Neural crest cell (in vitro differentiated cells): ENCODE data around the gene HS3ST5. TPM values are rescaled to one million over a fixed set of nuclear protein-coding genes. Genes with fewer than 3 reads are reported as not detected.
"Not testable (repeated sequence)": the region's sequence is repeated elsewhere in the genome, so short reads cannot be mapped to it uniquely, and the experiment has no call there.

Source experiments
- DNase-seq: peaks from one replicate; pipeline ENCODE4 v3.0.0; 2021; ENCODE audit warnings: low read depth, mixed read lengths, low spot score
- H3K27ac Mint-ChIP-seq: one replicate; pipeline ENCODE4 v1.8.0; 2021; ENCODE audit warnings: mild to moderate bottlenecking, mixed read lengths; ENCODE audit not compliant: unreplicated experiment
- H3K27me3 Mint-ChIP-seq: 2 replicates; pipeline ENCODE4 v1.8.0; 2021; ENCODE audit warnings: low read depth, mild to moderate bottlenecking, mixed read lengths
- H3K36me3 Mint-ChIP-seq: 2 replicates; pipeline ENCODE4 v1.8.0; 2021; ENCODE audit warnings: low read depth, mild to moderate bottlenecking, mixed read lengths
- H3K4me1 Mint-ChIP-seq: 2 replicates; pipeline ENCODE4 v1.8.0; 2021; ENCODE audit warnings: mixed read lengths
- H3K4me3 Mint-ChIP-seq: one replicate; pipeline ENCODE4 v1.8.0; 2021; ENCODE audit warnings: mild to moderate bottlenecking, mixed read lengths
- H3K9me3 Mint-ChIP-seq: 2 replicates; pipeline ENCODE4 v1.8.0; 2021; ENCODE audit warnings: mixed read lengths
- CTCF ChIP-seq: fragments of 200-600 bp; sonication (generic); conservative IDR thresholded peaks from 2 replicates; pipeline ENCODE4 v1.5.0; 2021; ENCODE audit warnings: antibody characterized with exemption, mild to moderate bottlenecking
- total RNA-seq: library from RNA; stranded (reverse); gene quantifications from 2 replicates; pipeline ENCODE4 v1.2.1, GENCODE V29; 2021

The HS3ST5 gene
- total RNA-seq, 1 donor from 2014 or later, result 0.26 TPM

- Mint-ChIP-seq H3K4me3 (no peak overlapping the region), H3K36me3 (no peaks in the 10 kb centered on the region), H3K4me1 (no peaks in the 10 kb centered on the region), H3K27ac (no peak overlapping the region), H3K27me3 (peaks cover 16% of the 10 kb centered on the region), H3K9me3 (no peaks in the 10 kb centered on the region)
- no peak for DNase-seq
- no peak for TF ChIP-seq CTCF
These were observed 8.6 kb downstream of the HS3ST5 start for GRCh38 chr6:114334237-114334636.

- Mint-ChIP-seq H3K27ac (no peak overlapping the region), H3K36me3 (no peaks in the 10 kb centered on the region), H3K27me3 (no peaks in the 10 kb centered on the region), H3K4me1 (no peaks in the 10 kb centered on the region), H3K4me3 (no peak overlapping the region), H3K9me3 (no peaks in the 10 kb centered on the region)
- no peak for DNase-seq
- peak; percentile 31 for TF ChIP-seq CTCF
These were observed 15.7 kb downstream of the HS3ST5 start for GRCh38 chr6:114327074-114327473.

GRCh38 chr6:114323784-114324183, 19.0 kb downstream of the HS3ST5 start:
- Mint-ChIP-seq H3K27ac (no peak overlapping the region), H3K36me3 (no peaks in the 10 kb centered on the region), H3K4me3 (no peak overlapping the region), H3K4me1 (no peaks in the 10 kb centered on the region), H3K9me3 (no peaks in the 10 kb centered on the region), H3K27me3 (no peaks in the 10 kb centered on the region)
- no peak for TF ChIP-seq CTCF
- no peak for DNase-seq

GRCh38 chr6:114319749-114320148, 23.1 kb downstream of the HS3ST5 start:
- H3K9me3 Mint-ChIP-seq, result no peaks in the 10 kb centered on the region
- no peaks in the 10 kb centered on the region for H3K36me3 Mint-ChIP-seq
- H3K27me3 Mint-ChIP-seq, result no peaks in the 10 kb centered on the region
- DNase-seq, result no peak
- no peak overlapping the region for H3K27ac Mint-ChIP-seq
- no peak overlapping the region for H3K4me3 Mint-ChIP-seq
- peaks cover 4% of the 10 kb centered on the region for H3K4me1 Mint-ChIP-seq
- TF ChIP-seq CTCF, result no peak

- no peak for DNase-seq
These were observed 26.8 kb downstream of the HS3ST5 start for GRCh38 chr6:114315831-114316595.

GRCh38 chr6:114313816-114314215, 29.0 kb downstream of the HS3ST5 start:
- H3K4me1 Mint-ChIP-seq, H3K4me3 Mint-ChIP-seq, H3K27ac Mint-ChIP-seq, DNase-seq, H3K36me3 Mint-ChIP-seq, H3K27me3 Mint-ChIP-seq, H3K9me3 Mint-ChIP-seq: not testable (repeated sequence)

More at GRCh38 chr6:114315831-114316595, 26.8 kb downstream of the HS3ST5 start:
- peaks cover 4% of the 10 kb centered on the region for H3K4me1 Mint-ChIP-seq
- H3K36me3 Mint-ChIP-seq, result no peaks in the 10 kb centered on the region
- no peak for TF ChIP-seq CTCF
- no peaks in the 10 kb centered on the region for H3K9me3 Mint-ChIP-seq
- H3K27me3 Mint-ChIP-seq, result no peaks in the 10 kb centered on the region
- no peak overlapping the region for H3K4me3 Mint-ChIP-seq
- H3K27ac Mint-ChIP-seq, result no peak overlapping the region
